Measurements from ENCODE around the gene THPO.

THPO gene

GRCh38 chr3:184414418-184415202, 36.6 kb upstream of the THPO start:
- no peak for DNase-seq
- Histone ChIP-seq H3K36me3 (no peaks in the 10 kb centered on the region), H3K4me3 (ENCODE audit: low read depth, low read length) (no peak overlapping the region), H3K4me1 (no peaks in the 10 kb centered on the region), H3K27me3 (no peaks in the 10 kb centered on the region), H3K9me3 (no peaks in the 10 kb centered on the region)
- no peak for TF ChIP-seq CTCF (IDR thresholded peaks at IDR 0.05; ENCODE audit: low read depth, low read length)

- no peaks in the 10 kb centered on the region for H3K27me3 ChIP-seq
- DNase-seq: no peak
- no peaks in the 10 kb centered on the region for H3K4me1 ChIP-seq
- H3K9me3 ChIP-seq: no peaks in the 10 kb centered on the region
- no peak overlapping the region for H3K4me3 ChIP-seq (ENCODE audit: low read depth, low read length)
- H3K36me3 ChIP-seq: no peaks in the 10 kb centered on the region
- no peak for TF ChIP-seq CTCF (IDR thresholded peaks at IDR 0.05; ENCODE audit: low read depth, low read length)
Observed at GRCh38 chr3:184409946-184410500, 32.0 kb upstream of the THPO start.

GRCh38 chr3:184409331-184409926, 31.4 kb upstream of the THPO start:
- H3K36me3 ChIP-seq: no peaks in the 10 kb centered on the region
- TF ChIP-seq CTCF (IDR thresholded peaks at IDR 0.05; ENCODE audit: low read depth, low read length): no peak
- no peaks in the 10 kb centered on the region for H3K27me3 ChIP-seq
- H3K9me3 ChIP-seq: no peaks in the 10 kb centered on the region
- H3K4me3 ChIP-seq (ENCODE audit: low read depth, low read length): no peak overlapping the region
- H3K4me1 ChIP-seq: no peaks in the 10 kb centered on the region
- no peak for DNase-seq

- no peaks in the 10 kb centered on the region for H3K36me3 ChIP-seq
- H3K4me1 ChIP-seq: no peaks in the 10 kb centered on the region
- no peaks in the 10 kb centered on the region for H3K9me3 ChIP-seq
- peaks cover 11% of the 10 kb centered on the region for H3K27me3 ChIP-seq
- TF ChIP-seq CTCF (IDR thresholded peaks at IDR 0.05; ENCODE audit: low read depth, low read length): no peak
- H3K4me3 ChIP-seq (ENCODE audit: low read depth, low read length): no peak overlapping the region
- no peak for DNase-seq
Observed at GRCh38 chr3:184405075-184406030, 27.3 kb upstream of the THPO start.

- TF ChIP-seq CTCF (IDR thresholded peaks at IDR 0.05; ENCODE audit: low read depth, low read length): no peak
- DNase-seq: no peak
- H3K4me3 ChIP-seq (ENCODE audit: low read depth, low read length): no peak overlapping the region
- no peaks in the 10 kb centered on the region for H3K4me1 ChIP-seq
- H3K9me3 ChIP-seq: no peaks in the 10 kb centered on the region
- peaks cover 36% of the 10 kb centered on the region for H3K27me3 ChIP-seq
- no peaks in the 10 kb centered on the region for H3K36me3 ChIP-seq
Observed at GRCh38 chr3:184399410-184399809, 21.4 kb upstream of the THPO start.
